CD14-positive monocyte (primary cell): ENCODE results near the gene TMEM150A. TPM values are rescaled to one million over a fixed set of nuclear protein-coding genes. Genes with fewer than 3 reads are reported as not detected.
A peak's percentile ranks its signal among the peaks of the same experiment; 100 is the strongest.
"Not testable (repeated sequence)": the region's sequence is repeated elsewhere in the genome, so short reads cannot be mapped to it uniquely, and the experiment has no call there.

ENCODE experiments used
- DNase-seq, 3 donors: peaks; one replicate each; pipeline ENCODE4 v3.0.0-alpha.2; 2011 to 2022
- H2AFZ ChIP-seq: 2 replicates; pipeline ENCODE4 v1.6.0; 2012; ENCODE audit warnings: mild to moderate bottlenecking, low read depth, low read length, inconsistent platforms; ENCODE audit not compliant: insufficient read depth, poor library complexity, severe bottlenecking
- H3K27ac ChIP-seq, 2 donors: 1 replicate in 1 of 2; 2 replicates in 1 of 2; pipeline ENCODE4 v1.5.1; 2012 to 2013; ENCODE audit warnings: low read length in 2 of 2, control low read depth in 1 of 2, inconsistent platforms in 1 of 2, low read depth in 1 of 2, mild to moderate bottlenecking in 1 of 2
- H3K27me3 ChIP-seq, 2 donors: one replicate each; pipeline versions ENCODE4 v1.6.0 to v1.6.1; 2011 to 2013; ENCODE audit warnings: low read length in 2 of 2; ENCODE audit not compliant: control insufficient read depth in 2 of 2, insufficient read depth in 2 of 2
- H3K36me3 ChIP-seq, 2 donors: replicated peaks in 1 of 2; 1 replicate in 1 of 2; 2 replicates in 1 of 2; pipeline versions ENCODE4 v1.5.1 to v1.6.1; 2012 to 2013; ENCODE audit warnings: low read length in 2 of 2, control low read depth in 1 of 2, inconsistent platforms in 1 of 2, mild to moderate bottlenecking in 1 of 2; ENCODE audit not compliant: insufficient read depth in 2 of 2, control insufficient read depth in 1 of 2
- H3K4me1 ChIP-seq, 2 donors: 1 replicate in 1 of 2; 2 replicates in 1 of 2; pipeline versions ENCODE4 v1.5.1 to v1.6.1; 2012 to 2013; ENCODE audit warnings: low read length in 2 of 2, control low read depth in 1 of 2, inconsistent platforms in 1 of 2, mild to moderate bottlenecking in 1 of 2, moderate library complexity in 1 of 2; ENCODE audit not compliant: insufficient read depth in 2 of 2, control insufficient read depth in 1 of 2
- H3K4me2 ChIP-seq: replicated peaks from 2 replicates; pipeline ENCODE3; 2012; ENCODE audit warnings: low read length, moderate library complexity, mild to moderate bottlenecking; ENCODE audit not compliant: poor library complexity, severe bottlenecking; ENCODE audit errors: extremely low read depth
- H3K4me3 ChIP-seq, 3 experiments: fragments of 200-600 bp in 1 of 3; sonication (generic) in 1 of 3; replicated peaks in 1 of 3; 1 replicate in 2 of 3; 2 replicates in 1 of 3; pipeline ENCODE4 v1.5.1; 2011 to 2013; ENCODE audit warnings: low read length in 3 of 3, mild to moderate bottlenecking in 3 of 3, control low read depth in 2 of 3, low read depth in 2 of 3, inconsistent platforms in 1 of 3, moderate library complexity in 1 of 3
- H3K79me2 ChIP-seq: 2 replicates; pipeline ENCODE4 v1.6.0; 2012; ENCODE audit warnings: mild to moderate bottlenecking, control low read depth, inconsistent platforms, low read length, moderate library complexity; ENCODE audit not compliant: insufficient read depth
- H3K9ac ChIP-seq: 2 replicates; pipeline ENCODE4 v1.6.0; 2017; ENCODE audit warnings: low read length, mild to moderate bottlenecking; ENCODE audit not compliant: insufficient read depth, poor library complexity, severe bottlenecking
- H3K9me3 ChIP-seq, 2 donors: replicated peaks in 1 of 2; 1 replicate in 1 of 2; 2 replicates in 1 of 2; pipeline versions ENCODE4 v1.5.1 to v1.6.1; 2012 to 2013; ENCODE audit warnings: low read length in 2 of 2, control low read depth in 1 of 2; ENCODE audit not compliant: control insufficient read depth in 1 of 2, insufficient read depth in 1 of 2
- H4K20me1 ChIP-seq: 2 replicates; pipeline ENCODE4 v1.6.0; 2012; ENCODE audit warnings: mild to moderate bottlenecking, low read length, control low read depth, moderate library complexity; ENCODE audit not compliant: insufficient read depth
- H3K27ac Mint-ChIP-seq, 7 donors: one replicate each; pipeline ENCODE4 v1.8.0; 2020; ENCODE audit warnings: mild to moderate bottlenecking in 7 of 7, mixed read lengths in 7 of 7, moderate library complexity in 6 of 7, inconsistent platforms in 2 of 7
- H3K27me3 Mint-ChIP-seq, 3 donors: one replicate each; pipeline ENCODE4 v1.8.0; 2021 to 2022; ENCODE audit warnings: low read depth in 3 of 3, mild to moderate bottlenecking in 3 of 3, mixed read lengths in 3 of 3, moderate library complexity in 3 of 3, inconsistent platforms in 1 of 3
- H3K36me3 Mint-ChIP-seq, 2 donors: one replicate each; pipeline ENCODE4 v1.8.0; 2020; ENCODE audit warnings: mixed read lengths in 2 of 2, inconsistent platforms in 1 of 2, mild to moderate bottlenecking in 1 of 2
- H3K4me1 Mint-ChIP-seq: one replicate; pipeline ENCODE4 v1.8.0; 2020; ENCODE audit warnings: mild to moderate bottlenecking, mixed read lengths
- H3K4me3 Mint-ChIP-seq, 2 donors: one replicate each; pipeline ENCODE4 v1.8.0; 2020; ENCODE audit warnings: mild to moderate bottlenecking in 2 of 2, mixed read lengths in 2 of 2, moderate library complexity in 1 of 2
- H3K9me3 Mint-ChIP-seq, 7 donors: one replicate each; pipeline ENCODE4 v1.8.0; 2020 to 2022; ENCODE audit warnings: mixed read lengths in 7 of 7, mild to moderate bottlenecking in 6 of 7, moderate library complexity in 6 of 7, inconsistent platforms in 2 of 7
- CTCF ChIP-seq: fragments of 200-600 bp; IDR thresholded peaks from one replicate; pipeline ENCODE4 v1.8.0; 2022; ENCODE audit warnings: antibody characterized with exemption, mild to moderate bottlenecking
- WGBS: methylation state at CpG from one replicate; pipeline ENCODE4 v1.1.5; 2013; ENCODE audit warnings: missing lambda C conversion rate; ENCODE audit not compliant: insufficient coverage; 5-methylcytosine and 5-hydroxymethylcytosine counted together
- intact Hi-C, 2 donors: fragments of 100-400 bp; cut with micrococcal nuclease; formaldehyde crosslinking; loops; one replicate each; pipeline versions ENCODE4 v1.15.0 to v1.15.1; 2023
- polyA plus RNA-seq, 3 donors: library from polyadenylated mRNA; depleted of rRNA in 1 of 3; unstranded in 2 of 3; stranded (reverse) in 1 of 3; fragments of 300-500 nt in 2 of 3; fragments of >200 nt in 1 of 3; fragmentation: Illumina TruSeq in 2 of 3; gene quantifications; 1 replicate in 2 of 3; 2 replicates in 1 of 3; pipeline ENCODE4 v1.2.3, GENCODE V29; 2012 to 2021

Gene TMEM150A
- polyA plus RNA-seq, 3 donors = 24.7 to 29.1 (median 26.6) TPM

DNA sequence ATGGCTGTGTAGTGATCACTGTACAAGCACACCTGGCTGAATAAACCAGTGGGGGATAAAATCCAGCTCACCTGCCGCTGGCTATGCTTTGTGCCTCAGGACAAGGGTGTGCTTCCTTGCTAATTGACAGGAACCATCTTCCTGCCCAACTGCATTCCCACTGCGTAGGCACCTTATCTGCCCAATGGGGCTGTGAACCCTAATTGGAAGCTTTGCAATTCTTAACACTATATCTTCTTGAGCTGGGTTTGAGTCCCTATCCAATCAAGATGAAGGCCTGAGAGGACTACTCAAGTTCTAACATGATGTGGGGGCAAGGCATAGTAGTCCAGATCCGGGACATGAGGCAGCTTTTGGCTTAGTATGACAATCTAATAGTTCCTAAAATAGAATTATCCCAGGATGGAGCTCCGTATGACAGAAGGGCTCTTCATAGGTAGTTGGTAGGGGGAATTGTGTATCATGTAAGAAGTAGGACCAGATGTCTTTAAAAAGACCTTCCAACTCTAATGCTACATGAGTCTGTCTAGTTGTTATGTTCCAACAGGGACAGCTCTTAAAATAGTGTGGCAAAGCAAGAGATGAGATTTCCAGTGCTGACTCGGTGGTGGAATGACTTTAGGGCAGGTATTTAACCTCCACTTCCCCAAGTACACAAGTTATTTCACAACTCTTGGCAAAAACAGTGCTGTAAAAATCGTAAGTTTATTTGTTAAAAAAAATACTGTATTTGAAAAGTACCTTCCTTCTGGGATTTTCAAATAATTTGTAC is 2.3 kb upstream of the TMEM150A start:
- no peak for DNase-seq
- peaks cover 46% of the 10 kb centered on the region for H3K4me1 Mint-ChIP-seq
- no peak for TF ChIP-seq CTCF
- peaks cover under 1 to 4% (median 3%) of the 10 kb centered on the region in 3 donors for H3K27me3 Mint-ChIP-seq
- no peak overlapping the region for H3K27ac Mint-ChIP-seq
- Histone ChIP-seq H3K9me3 (no peaks in the 10 kb centered on the region), H3K27ac (no peak overlapping the region), H3K9ac (no peak overlapping the region), H3K4me2 (no peak overlapping the region), H2AFZ (no peak overlapping the region), H4K20me1 (peaks cover 61% of the 10 kb centered on the region), H3K27me3 (no peaks in the 10 kb centered on the region), H3K4me1 (peaks cover 23 to 37% of the 10 kb centered on the region in 2 donors), H3K36me3 (peaks cover 21 to 47% of the 10 kb centered on the region in 2 donors), H3K79me2 (peaks cover 14% of the 10 kb centered on the region), H3K4me3 (no peak overlapping the region)
- WGBS = 94% methylated on average over 2 of the region's 6 CpGs
- intact Hi-C loops = loop anchor here (5.0 kb wide), 2 partner anchors 37 to 42 kb away; partner anchors contain the start of gene GGCX (in 1 of the 2)
- no peaks in the 10 kb centered on the region for H3K9me3 Mint-ChIP-seq
- H3K36me3 Mint-ChIP-seq = peaks cover 28 to 33% of the 10 kb centered on the region in 2 donors
- H3K4me3 Mint-ChIP-seq = no peak overlapping the region

GRCh38 chr2:85604133-85604444 is 1.6 kb upstream of the TMEM150A start:
- not testable (repeated sequence) for H3K27me3 ChIP-seq, H3K9me3 Mint-ChIP-seq, H3K27ac ChIP-seq, H3K27me3 Mint-ChIP-seq, H3K9me3 ChIP-seq, H3K9ac ChIP-seq, H2AFZ ChIP-seq, H3K4me2 ChIP-seq, H3K79me2 ChIP-seq, DNase-seq
- WGBS = 63% methylated on average over 2 of the region's 3 CpGs
- Histone ChIP-seq H4K20me1 (peaks cover 63% of the 10 kb centered on the region), H3K4me3 (peak overlapping the region in 1 of 3 experiments; percentile 95), H3K4me1 (peaks cover 23 to 37% of the 10 kb centered on the region in 2 donors), H3K36me3 (peaks cover 22 to 49% of the 10 kb centered on the region in 2 donors)
- Mint-ChIP-seq H3K36me3 (peaks cover 29 to 33% of the 10 kb centered on the region in 2 donors), H3K27ac (peak overlapping the region in 1 of 7 donors; percentile 75), H3K4me1 (peaks cover 42% of the 10 kb centered on the region), H3K4me3 (peak overlapping the region in 1 of 2 donors; percentile 94)
- intact Hi-C loops = loop anchor here (5.0 kb wide), 2 partner anchors 37 to 42 kb away; partner anchors contain the start of gene GGCX (in 1 of the 2)
